Loucy (cell line): Measurements from ENCODE around the gene ZCCHC3.

Experiments used
- CTCF ChIP-seq: fragments of 200-600 bp; sonication (generic); conservative IDR thresholded peaks from 2 replicates; pipeline ENCODE4 v1.5.1; 2014; ENCODE audit warnings: mild to moderate bottlenecking, antibody characterized with exemption, low read length
- EZH2phosphoT487 ChIP-seq: fragments of 200-600 bp; IDR thresholded peaks from 2 replicates; pipeline ENCODE4 v1.6.1; 2018; ENCODE audit warnings: antibody characterized with exemption, mild to moderate bottlenecking, moderate library complexity, borderline replicate concordance

- TF ChIP-seq CTCF (no peak), EZH2phosphoT487 (no peak)
Observed at GRCh38 chr20:259981-260380, 37.4 kb upstream of the ZCCHC3 start.
